ENCODE results near the gene LRRC28. TPM values are rescaled to one million over a fixed set of nuclear protein-coding genes. Genes with fewer than 3 reads are reported as not detected.

The LRRC28 gene
- total RNA-seq, 1 donor from 2014 or later, result 35.8 TPM

DNA sequence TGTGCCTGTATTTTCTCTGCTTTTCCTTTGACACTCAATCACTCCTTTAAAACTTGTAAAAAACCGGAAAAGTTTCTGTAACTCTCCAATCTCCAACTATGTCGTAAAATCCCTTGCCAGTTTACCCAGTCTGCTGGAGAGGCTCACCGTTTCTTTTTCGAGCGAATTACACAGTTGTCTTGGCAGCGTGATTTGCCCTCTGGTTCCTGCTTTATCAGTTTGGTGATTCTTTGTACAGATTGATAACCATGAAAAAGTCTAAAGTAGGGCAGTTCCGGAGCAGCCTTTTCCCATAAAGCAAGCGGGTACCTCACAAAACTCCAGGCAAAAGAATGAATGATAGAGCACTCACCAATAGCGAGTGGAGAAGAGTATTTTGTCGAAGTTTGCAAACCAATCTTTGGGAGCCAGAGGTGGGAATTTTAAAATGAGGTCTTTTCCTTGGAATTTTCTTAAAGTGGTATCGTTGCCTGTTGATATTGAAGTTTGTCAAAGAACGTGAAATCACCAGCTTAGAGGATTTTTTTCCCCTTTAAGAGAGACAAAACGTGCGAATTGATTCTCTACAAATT is 1.9 kb upstream of the LRRC28 start, which contains the start of gene TTC23:
TTC23 (minus strand) TSS at position 312 of the 572 bp plus-strand sequence. CDS start 20,869 bp downstream, outside the sequence.
- peak; percentile 46 for DNase-seq (ENCODE audit: low spot score)

DNA sequence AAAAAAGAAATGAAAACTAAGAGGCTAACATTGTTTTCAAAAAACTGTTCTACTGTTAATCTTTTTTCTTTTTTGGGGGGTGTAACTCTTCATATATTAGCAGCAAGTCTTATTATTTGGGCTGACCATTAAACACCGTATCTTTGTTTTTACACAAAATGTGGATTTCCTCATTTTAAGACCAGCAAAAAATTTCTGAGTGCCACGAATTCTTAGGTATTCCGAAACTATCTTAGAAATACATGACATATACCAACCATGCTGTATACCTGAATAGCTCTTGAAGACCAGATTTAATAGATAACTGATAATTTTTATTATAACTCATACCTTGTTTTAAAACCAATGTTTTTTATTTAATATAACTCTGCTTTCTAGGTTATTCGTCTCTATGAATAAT is 1.3 kb upstream of the LRRC28 start:
- DNase-seq (ENCODE audit: low spot score), result no peak

DNA sequence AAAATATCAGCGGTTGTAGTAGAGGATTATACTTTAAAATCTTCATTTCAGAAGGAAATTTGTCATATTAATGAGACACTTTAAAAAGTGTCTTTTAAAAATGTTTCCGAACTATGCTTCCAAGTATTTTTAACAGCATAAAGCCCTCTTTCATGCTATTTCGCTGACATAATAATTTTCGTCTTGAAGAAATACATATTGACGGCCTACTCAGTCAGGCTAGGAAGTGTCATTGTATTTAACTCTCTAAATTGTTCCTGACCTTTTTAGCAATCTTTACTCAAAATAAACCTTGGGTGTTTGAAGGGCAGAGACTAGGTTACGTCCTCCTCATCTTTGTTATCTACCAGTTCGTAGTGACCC is 806 bp upstream of the LRRC28 start:
- no peak for DNase-seq (ENCODE audit: low spot score)

DNA sequence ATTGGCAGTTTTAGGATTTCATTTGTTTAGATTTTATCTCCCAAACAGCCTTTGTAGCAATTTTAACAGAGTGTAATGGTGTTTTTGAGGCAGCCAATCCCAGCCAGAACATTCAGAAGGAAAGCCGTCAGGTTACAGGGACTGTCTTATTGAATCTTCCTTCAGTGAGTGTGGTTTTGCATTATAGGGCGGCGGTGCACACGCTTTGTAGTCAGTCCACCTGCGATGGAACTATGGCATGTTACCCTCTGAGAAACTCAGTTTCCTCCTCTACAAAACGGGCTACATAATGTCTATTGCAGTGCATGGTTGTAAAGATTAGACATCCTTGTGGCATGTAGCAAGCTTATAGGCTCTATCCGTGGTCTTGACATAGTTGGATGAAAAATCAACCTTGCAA is 1.0 kb downstream of the LRRC28 start:
- no peak for DNase-seq (ENCODE audit: low spot score)

DNA sequence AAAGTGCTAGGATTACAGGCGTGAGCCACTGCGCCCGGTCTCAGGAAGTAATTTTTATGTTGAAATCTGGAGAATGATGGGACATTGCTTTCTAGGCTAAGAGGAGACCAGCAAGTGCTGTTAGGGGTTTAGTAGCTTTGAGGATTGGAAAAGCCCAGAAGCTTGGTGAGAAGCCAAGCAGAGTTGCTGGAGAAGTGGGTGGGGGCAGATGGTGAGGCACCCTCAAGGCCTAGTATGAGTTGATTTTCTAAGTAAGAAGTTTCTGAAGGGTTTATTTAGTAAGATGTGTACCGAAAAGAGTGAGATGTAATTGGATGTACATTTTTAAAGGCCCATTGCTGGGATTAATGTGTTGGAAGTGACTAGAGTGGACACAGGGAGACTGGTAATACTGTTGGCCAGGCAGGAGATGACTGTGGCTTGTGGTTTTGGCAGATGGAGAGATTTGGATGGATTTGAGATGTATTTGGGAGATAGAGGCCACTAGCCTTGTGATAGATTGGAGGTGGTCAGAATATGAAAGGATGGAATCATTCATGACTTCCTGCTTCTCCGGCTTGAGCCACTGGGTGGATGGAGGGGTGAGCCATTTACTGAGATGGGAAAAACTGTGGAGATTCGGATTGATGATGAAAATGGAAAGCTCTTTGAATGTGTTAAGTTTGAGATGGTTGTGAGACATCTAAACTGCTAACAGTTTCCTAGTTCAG is 2.3 kb downstream of the LRRC28 start:
- no peak for DNase-seq (ENCODE audit: low spot score)

DNA sequence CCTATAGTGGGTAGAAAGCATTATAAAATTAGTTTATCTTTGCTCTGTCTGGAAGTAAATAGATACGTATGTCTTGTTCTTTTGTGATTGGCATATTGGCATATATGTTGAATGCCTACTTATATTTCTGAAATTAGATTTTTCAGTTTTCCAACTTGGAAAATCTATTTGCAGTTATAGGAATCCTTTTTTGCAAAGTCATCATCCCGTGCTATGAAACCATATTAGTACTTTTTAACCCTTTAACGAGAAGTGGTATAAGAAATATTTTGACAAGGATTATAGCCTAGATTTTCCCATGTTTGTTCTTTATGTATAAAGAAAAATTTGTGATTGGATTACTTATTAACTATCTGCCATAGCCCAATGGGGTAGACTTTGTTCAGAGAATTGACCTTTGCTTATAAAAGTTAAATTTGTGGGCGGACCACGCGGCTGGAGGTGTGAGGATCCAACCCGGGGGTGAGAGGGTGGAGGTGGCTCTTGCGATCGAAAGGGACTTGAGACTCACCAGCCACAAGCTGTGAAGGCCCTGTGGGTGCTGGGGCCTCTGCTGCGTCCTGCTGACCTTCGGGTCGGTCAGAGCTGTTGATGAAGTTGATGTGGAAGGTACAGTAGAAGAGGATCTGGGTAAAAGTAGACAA is 5.9 kb downstream of the LRRC28 start:
- DNase-seq (ENCODE audit: low spot score), result peak; percentile 21

DNA sequence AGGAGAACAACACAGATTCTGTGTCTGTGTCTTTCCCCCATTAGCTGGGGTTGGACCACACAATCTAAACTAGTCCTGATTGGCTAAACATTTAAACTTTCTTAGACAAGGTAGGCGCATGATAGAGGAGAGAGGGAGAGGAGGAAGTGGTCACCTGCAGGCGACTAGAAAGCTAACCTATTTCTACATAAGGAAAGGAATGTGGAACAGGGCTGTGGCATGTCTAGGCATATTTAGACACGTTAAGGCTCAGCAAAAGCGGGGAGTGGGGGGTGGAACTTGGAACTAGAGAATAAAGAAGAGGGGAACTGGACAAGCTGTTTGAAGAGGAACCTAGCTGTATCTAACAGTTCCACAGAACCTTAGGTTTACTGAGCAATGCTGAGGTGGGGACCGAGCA is 12.8 kb downstream of the LRRC28 start:
- no peak for DNase-seq (ENCODE audit: low spot score)

DNA sequence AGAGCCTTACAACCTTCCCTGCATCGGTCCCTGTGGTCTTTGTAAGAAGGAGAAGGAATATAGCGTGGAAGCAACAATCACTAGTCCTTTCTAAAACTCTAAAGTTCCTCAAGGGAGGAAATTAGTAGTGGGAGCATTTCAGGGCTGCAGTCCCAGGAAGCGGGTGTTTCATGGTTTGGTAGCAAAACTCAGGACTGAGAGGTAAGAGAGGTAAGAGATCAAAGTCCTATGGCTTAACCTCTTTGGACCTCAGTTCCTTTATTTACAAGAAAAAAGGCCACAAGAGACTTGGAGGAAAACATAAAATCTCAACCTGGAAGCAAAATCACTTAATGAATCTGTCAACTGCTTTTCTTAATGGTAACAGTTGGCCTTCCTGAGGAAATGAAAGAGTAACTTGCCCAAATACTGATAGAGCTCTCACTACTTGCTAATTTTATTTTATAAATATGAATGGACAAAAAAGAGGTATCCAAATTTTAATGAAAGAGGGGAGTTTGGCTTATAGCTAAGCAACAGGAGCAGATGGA is 14.3 kb downstream of the LRRC28 start:
- no peak for DNase-seq (ENCODE audit: low spot score)

DNA sequence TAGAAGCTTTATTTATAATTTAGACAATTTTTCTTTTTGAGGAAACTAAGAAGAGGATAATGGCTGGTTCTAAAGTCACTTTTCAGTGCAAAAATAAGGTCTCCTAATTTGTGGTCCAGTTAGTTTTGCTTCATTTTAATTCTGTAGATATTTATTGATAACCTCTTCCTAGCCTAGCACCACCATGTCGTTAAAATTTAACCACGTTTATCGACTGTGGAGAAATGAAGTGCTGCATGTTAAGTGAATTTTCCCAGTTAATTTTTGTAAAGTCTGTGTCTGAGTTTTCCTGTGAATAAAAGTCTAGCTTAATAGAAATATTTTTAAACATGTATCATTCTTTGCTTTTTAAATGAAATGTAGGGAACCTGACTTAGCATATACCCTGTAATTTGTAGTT is 16.7 kb downstream of the LRRC28 start:
- DNase-seq (ENCODE audit: low spot score), result no peak

DNA sequence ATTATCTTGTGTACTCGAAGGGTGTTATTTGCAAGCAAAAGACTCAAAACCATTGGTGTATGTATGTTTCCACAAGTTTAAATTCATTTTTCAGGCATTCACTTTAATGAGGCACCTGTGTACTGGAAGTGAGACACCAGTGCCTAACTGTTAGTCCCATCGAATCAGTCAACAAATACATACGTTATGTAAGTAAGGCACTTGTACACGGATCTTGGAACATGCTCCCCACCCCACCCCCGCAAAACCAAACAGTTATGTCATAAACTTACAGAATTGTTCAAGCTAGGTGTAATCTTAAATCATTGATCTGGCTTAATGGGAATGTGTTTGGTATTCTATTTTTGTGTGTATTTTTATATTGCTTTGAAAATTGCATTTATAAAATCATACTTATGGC is 17.1 kb downstream of the LRRC28 start:
- DNase-seq (ENCODE audit: low spot score), result no peak

DNA sequence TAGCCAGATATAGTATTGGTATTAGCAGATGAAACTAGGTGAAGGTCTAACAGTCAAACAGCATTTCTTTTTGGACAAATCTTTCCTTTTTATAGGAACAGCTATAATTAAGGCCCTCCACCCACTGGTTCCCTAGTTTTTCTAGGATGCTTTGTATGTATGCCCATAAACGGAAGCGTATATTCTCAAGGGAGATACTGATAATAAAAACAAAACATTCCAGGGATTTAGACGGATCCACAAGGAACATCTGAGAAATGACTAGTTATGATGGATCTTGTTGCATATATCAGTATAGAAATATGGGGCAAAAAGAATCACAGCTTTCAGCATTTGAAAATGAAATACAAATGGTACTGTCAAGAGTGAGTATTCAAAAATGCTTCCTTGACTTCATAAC is 22.5 kb downstream of the LRRC28 start:
- no peak for DNase-seq (ENCODE audit: low spot score)

DNA sequence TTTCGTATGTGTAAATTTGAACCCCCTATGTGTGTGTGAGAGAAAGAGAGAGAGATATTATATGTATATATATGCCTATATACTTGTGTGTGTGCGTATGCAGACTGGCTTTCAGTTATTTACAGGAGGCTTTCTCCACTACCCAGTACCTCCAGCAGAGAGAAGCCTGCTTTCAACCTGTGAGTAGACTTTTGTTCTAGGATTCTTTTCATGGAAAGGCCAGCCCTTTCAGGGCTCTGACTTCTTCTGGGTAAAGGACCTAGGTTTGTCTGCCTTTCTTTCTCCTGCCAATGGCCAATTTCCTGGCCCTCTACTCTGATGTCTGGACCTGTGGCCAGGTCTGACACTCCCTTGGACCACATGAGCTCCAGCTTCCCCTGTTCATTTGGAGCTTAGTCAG is 23.8 kb downstream of the LRRC28 start:
- no peak for DNase-seq (ENCODE audit: low spot score)

DNA sequence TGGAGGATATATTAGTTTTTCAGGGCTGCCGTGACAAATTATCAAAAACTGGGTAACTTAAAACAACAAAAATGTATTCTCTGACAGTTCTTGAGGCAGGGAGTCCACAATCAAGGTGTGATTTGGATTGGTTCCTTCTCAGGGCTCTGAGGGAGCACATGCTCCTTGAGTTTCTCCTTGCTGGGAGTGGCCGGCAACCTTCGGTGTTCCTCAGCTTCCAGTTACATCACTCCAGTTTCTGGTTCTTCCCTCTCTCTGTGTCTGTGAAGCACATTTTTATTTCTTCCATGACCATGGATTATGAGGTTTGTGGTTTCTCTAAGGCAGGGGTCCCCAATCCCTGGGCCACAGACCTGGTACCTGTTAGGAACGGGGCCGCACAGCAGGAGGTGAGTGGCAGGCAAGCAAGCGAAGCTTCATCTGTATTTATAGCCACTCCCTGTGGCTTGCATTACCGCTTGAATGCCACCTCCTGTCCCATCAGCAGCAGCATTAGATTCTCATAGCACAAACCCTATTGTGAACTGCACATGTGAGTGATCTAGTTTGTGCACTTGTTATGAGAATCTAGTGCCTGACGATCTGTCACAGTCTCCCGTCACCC is 24.3 kb downstream of the LRRC28 start:
- DNase-seq (ENCODE audit: low spot score), result no peak

DNA sequence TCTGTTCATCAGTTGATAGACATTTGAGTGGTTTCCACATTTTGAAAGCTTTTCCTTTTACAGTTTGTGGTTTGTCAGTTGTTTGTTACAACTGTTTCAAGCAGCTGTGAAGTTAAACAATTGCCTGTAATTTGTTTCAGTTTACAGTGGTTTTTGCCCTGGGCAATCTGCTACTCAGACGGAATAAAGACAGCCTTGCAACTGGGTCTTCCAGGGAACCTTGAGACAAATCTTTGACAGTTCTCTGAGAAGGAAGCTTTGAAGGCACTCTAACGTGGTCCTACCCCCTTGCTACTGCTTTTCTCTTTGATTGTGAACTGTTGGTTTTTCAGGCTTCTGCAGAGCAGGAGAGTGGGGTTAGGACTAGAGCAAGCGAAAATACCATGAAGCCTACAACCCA is 28.0 kb downstream of the LRRC28 start:
- no peak for DNase-seq (ENCODE audit: low spot score)

DNA sequence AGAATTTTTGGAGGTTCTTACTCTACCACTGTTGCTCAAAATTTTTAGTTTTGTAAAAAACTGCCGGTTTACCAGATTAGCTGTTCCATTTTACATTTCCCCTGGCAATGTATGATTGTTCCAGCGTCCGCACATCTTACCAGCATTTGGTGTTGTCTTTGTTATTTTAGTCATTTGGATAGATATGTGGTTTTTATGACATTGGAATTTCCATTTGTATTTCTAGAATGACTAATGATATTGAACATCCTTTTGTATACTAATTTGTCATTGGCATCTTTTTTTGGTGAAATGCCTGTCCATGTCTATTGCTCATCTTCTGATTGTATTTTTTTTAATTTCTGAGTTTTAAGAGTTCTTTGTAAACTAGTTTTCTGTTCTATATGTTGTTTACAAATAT is 28.5 kb downstream of the LRRC28 start:
- no peak for DNase-seq (ENCODE audit: low spot score)

DNA sequence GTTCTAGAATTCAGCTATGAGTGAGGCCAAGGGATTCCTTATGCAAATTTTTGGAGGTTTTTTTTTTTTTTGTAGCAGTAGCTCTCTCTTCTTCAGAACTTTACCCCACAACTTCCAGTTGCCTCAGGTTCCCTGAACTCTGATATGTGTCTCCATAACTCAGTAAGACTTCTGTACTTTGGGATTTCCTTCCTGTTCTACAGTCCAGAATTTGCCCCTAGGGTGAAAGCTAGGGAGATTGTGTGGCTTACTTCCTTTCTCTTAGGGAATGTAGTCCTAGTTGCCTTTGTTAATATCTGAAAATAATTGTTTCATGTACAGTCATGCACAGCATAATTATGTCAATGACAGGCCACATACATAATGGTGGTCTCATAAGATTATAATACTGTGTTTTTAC is 30.8 kb downstream of the LRRC28 start:
- DNase-seq (ENCODE audit: low spot score), result no peak

DNA sequence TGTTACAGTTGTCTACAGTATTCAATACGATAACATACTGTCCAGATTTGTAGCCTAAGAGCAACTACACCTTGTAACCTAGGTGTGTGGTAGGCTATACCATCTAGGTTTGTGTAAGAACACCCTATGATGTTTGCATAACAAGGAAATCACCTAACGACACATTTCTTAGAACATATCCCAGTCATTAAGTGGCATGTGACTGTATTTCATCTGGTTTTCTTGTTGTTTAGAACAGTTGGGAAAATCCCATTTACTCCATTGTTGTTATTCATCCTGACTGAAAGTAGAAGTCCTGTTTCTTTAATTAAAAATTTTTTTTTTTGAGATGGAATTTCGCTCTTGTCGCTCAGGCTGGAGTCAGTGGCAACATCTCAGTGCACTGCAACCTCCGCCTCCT is 31.3 kb downstream of the LRRC28 start:
- DNase-seq (ENCODE audit: low spot score), result no peak

DNA sequence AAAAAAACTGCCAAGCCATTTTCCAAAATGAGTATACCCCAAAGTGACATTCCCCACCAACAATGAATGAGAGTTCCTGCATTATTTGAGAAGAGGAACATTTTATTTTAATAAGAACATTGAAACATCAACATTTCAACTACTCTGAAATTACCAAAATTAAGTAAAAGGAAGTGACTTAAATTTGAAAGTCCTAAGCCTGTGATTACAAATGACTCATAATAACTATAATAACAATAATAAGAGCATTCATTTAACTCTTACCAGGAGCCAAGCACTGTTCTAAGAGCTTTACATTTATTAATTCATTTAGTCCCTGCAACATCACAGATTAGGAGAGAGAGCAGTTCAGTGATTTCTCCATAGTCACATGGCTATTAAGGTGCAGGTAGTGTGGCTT is 32.4 kb downstream of the LRRC28 start:
- DNase-seq (ENCODE audit: low spot score), result no peak

DNA sequence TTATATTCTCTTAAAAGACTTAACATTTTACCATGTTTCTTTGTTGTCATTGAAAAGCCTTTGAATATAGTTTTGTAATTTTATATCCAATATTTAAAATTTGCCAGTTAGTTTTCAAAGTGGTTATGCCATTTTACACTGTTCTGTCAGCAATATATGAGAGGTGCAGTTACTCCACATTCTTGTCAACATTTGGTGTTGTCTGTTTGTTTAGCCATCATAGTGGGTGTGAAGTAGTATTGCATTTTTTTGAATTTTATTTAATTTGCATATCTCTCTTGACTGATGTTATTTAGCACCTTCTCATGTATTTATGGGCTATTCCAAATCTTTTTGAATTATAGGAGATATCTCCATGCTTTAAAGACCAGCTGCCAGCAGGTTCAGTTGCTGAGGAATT is 40.4 kb downstream of the LRRC28 start:
- no peak for DNase-seq (ENCODE audit: low spot score)

DNA sequence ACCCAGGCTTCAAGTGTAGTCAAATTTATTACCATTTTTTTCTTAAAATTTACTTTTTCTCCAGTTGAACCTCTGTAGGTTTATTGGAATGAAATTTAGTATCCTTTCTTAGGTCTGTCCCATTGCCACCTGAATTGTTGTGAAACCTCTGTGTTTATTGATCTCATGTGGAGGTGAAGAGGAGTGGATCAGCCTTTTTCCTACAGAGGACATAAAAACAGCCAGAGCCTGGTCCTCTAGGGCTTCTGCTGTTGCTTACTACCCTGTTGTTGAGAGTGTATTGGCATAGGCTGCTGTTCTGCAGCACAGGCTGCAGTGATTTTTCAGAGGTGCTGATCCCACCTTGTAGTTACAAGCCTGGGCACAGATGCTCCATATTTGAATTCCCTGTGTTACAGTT is 44.6 kb downstream of the LRRC28 start:
- no peak for DNase-seq (ENCODE audit: low spot score)

DNA sequence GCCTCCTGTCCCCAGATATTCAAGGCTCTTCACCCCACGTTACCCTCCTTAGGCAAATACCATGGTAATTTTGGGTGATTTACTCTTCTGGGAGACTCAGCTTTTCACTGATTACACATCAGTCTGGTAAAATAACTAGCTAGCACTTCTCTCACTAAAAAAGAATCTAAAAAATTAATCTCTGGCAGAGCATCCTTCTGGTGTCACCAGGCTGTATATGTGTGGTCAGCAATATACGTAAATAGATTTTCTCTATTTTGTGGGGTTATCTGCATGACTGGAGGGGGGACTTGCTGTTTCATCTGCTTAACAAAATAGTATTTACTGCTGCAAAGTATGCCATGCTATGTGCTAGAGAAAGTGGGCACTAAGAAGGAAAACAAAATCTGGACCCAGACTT is 45.1 kb downstream of the LRRC28 start:
- no peak for DNase-seq (ENCODE audit: low spot score)

DNA sequence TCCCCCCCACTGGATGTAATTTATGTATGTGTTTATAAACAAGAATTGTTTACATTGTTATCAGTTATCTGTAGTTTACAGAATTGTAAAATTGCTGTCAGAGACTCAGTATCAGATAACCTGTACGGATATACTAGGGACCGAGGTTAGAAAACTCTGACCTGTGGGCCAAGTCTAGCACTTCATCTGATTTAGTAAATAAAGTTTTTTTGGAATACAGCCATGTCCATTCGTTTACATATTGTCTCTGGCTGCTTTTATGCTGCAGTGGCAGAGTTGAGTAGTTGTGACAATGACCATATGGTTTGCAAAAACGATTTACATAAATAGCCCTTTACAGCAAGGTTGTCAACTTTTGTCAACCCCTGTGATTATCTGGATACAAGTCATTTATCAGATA is 52.6 kb downstream of the LRRC28 start:
- DNase-seq (ENCODE audit: low spot score), result no peak

Data from mucosa of gallbladder (tissue), 1 donor.